ENCODE measurements around the gene EVA1C. TPM values are rescaled to one million over a fixed set of nuclear protein-coding genes. Genes with fewer than 3 reads are reported as not detected.
A peak's percentile ranks its signal among the peaks of the same experiment; 100 is the strongest.
"Not testable (repeated sequence)": the region's sequence is repeated elsewhere in the genome, so short reads cannot be mapped to it uniquely, and the experiment has no call there.

EVA1C gene
- total RNA-seq, 1 experiment from 2014 or later, result 22.2 TPM

DNA sequence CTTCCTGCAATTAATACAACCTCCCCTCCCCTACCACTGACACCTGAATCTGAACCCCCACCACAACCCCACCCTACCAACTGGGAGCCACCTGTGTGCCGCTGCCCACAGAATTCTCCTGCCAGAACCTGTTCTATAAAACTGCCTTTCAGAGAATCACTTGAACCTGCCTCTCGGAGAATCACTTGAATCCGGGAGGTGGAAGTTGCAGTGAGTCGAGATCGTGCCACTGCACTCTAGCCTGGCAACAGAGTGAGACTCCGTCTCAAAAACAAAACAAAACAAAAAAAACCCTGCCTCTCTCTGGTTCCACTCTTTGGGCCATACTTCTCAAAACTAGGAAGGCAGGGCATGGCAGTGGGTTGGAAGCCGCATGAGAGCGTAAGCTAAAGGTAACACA is 25.4 kb upstream of the EVA1C start:
- Mint-ChIP-seq H3K9me3 (ENCODE audit: unreplicated experiment) (no peaks in the 10 kb centered on the region), H3K4me3 (ENCODE audit: unreplicated experiment) (no peak overlapping the region), H3K36me3 (ENCODE audit: insufficient read depth, unreplicated experiment) (peaks cover 65% of the 10 kb centered on the region), H3K27me3 (ENCODE audit: insufficient read depth, unreplicated experiment) (no peaks in the 10 kb centered on the region), H3K27ac (ENCODE audit: low read depth, unreplicated experiment) (peak overlapping the region; percentile 74), H3K4me1 (ENCODE audit: insufficient read depth, unreplicated experiment) (peaks cover 58% of the 10 kb centered on the region)
- TF ChIP-seq, protein P1, sequence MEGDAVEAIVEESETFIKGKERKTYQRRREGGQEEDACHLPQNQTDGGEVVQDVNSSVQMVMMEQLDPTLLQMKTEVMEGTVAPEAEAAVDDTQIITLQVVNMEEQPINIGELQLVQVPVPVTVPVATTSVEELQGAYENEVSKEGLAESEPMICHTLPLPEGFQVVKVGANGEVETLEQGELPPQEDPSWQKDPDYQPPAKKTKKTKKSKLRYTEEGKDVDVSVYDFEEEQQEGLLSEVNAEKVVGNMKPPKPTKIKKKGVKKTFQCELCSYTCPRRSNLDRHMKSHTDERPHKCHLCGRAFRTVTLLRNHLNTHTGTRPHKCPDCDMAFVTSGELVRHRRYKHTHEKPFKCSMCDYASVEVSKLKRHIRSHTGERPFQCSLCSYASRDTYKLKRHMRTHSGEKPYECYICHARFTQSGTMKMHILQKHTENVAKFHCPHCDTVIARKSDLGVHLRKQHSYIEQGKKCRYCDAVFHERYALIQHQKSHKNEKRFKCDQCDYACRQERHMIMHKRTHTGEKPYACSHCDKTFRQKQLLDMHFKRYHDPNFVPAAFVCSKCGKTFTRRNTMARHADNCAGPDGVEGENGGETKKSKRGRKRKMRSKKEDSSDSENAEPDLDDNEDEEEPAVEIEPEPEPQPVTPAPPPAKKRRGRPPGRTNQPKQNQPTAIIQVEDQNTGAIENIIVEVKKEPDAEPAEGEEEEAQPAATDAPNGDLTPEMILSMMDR (IDR thresholded peaks at IDR 0.05; ENCODE audit: unreplicated experiment), result no peak
- ChIA-PET POLR2A (interaction anchor here (1.4 to 2.4 kb wide), 3 partner anchors 15 to 26 kb away, joined by 6 to 23 read pairs (median 8); partner anchors contain the start of gene EVA1C), CTCF (interaction anchor here (0.6 to 1.3 kb wide), 2 partner anchors 55 to 214 kb away, joined by 4 read pairs; no protein-coding TSS in a partner anchor)
- BruUV-seq (replicated peaks), result no TSS peak
- intact Hi-C loops (cut with micrococcal nuclease), result no loop called here
- no peak for DNase-seq (ENCODE audit: unreplicated experiment)

DNA sequence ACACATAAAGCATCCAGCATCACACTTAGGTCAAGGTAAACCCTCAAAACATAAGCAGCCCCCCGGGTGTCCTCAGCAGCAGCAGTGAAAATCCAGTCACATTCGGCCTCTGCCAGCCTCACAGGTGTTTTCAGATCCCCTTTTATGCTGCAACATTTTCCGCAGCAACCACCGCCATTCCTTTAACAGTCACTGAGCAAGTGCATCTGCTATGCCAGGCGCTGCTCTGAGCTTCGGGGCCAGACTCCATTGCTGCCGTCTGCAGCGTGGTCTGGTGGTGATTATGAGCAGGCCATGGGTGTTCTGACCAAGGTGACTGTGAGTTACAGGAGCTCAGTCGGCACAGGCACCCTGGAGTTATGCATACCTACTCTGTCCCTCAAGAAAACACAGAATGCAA is 24.2 kb upstream of the EVA1C start:
- no TSS peak for BruUV-seq (replicated peaks)
- Mint-ChIP-seq H3K9me3 (ENCODE audit: unreplicated experiment) (no peaks in the 10 kb centered on the region), H3K27ac (ENCODE audit: low read depth, unreplicated experiment) (peak overlapping the region; percentile 74), H3K4me3 (ENCODE audit: unreplicated experiment) (no peak overlapping the region), H3K36me3 (ENCODE audit: insufficient read depth, unreplicated experiment) (peaks cover 54% of the 10 kb centered on the region), H3K4me1 (ENCODE audit: insufficient read depth, unreplicated experiment) (peaks cover 58% of the 10 kb centered on the region), H3K27me3 (ENCODE audit: insufficient read depth, unreplicated experiment) (no peaks in the 10 kb centered on the region)
- POLR2A ChIA-PET, result interaction anchor here (0.8 kb wide), 1 partner anchor 17 kb away, joined by 3 read pairs; no protein-coding TSS in a partner anchor
- CTCF ChIA-PET, result interaction anchor here (1.3 kb wide), 1 partner anchor 213 kb away, joined by 4 read pairs; no protein-coding TSS in a partner anchor
- intact Hi-C loops (cut with micrococcal nuclease), result no loop called here
- TF ChIP-seq, protein P1 (IDR thresholded peaks at IDR 0.05; ENCODE audit: unreplicated experiment), result no peak
- DNase-seq (ENCODE audit: unreplicated experiment), result no peak

DNA sequence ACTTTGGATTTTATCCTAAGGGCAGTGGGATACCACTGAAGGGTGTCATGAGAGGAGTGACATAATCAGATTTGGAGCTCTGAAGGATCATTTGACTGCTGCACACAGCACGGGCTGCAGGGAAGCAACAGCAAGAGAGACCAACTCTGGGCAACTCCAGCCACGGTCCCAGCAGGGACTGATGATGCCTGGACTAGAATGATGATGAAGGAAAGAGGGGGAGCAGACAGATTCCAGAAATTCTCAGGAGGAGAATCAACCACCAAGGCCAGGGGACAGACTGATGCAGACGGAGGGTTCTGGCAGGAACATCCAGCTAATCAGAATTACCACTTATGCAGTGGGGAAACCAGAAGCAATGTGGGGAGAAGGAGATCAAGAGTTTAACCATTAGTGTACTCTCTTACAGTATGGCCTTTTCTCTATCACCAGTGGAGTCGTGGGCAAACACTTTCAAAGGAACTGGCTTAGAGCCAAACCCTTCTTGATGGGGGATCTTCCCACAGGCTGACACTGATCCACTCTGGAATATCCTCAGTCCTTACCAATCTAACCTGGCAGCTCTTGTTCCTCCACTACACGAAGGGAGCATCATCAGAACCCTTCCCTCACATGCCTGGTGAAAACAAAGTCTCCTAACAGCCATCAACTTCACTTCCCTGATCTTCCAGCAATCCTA is 23.0 kb upstream of the EVA1C start:
- CTCF ChIA-PET, result interaction anchor here (1.3 kb wide), 1 partner anchor 212 kb away, joined by 3 read pairs; no protein-coding TSS in a partner anchor
- Mint-ChIP-seq H3K4me1 (ENCODE audit: insufficient read depth, unreplicated experiment) (peaks cover 58% of the 10 kb centered on the region), H3K9me3 (ENCODE audit: unreplicated experiment) (no peaks in the 10 kb centered on the region), H3K4me3 (ENCODE audit: unreplicated experiment) (peak overlapping the region; percentile 6), H3K36me3 (ENCODE audit: insufficient read depth, unreplicated experiment) (peaks cover 42% of the 10 kb centered on the region), H3K27me3 (ENCODE audit: insufficient read depth, unreplicated experiment) (no peaks in the 10 kb centered on the region), H3K27ac (ENCODE audit: low read depth, unreplicated experiment) (peak overlapping the region; percentile 0)
- TF ChIP-seq, protein P1 (IDR thresholded peaks at IDR 0.05; ENCODE audit: unreplicated experiment), result no peak
- DNase-seq (ENCODE audit: unreplicated experiment), result no peak
- no TSS peak for BruUV-seq (replicated peaks)
- intact Hi-C loops (cut with micrococcal nuclease), result no loop called here
- POLR2A ChIA-PET, result interaction anchor here (0.7 kb wide), 1 partner anchor 17 kb away, joined by 3 read pairs; no protein-coding TSS in a partner anchor

DNA sequence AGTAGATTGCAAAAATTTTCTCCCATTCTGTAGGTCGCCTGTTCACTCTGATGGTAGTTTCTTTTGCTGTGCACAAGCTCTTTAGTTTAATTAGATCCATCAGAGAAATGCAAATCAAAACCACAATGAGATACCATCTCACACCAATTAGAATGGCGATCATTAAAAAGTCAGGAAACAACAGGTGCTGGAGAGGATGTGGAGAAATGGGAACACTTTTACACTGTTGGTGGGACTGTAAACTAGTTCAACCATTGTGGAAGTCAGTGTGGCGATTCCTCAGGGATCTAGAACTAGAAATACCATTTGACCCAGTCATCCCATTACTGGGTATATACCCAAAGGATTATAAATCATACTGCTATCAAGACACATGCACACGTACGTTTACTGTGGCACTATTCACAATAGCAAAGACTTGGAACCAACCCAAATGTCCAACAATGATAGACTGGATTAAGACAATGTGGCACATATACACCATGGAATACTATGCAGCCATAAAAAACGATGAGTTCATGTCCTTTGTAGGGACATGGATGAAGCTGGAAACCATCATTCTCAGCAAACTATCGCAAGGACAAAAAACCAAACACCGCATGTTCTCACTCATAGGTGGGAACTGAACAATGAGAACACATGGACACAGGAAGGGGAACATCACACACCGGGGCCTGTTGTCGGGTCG is 21.8 kb upstream of the EVA1C start:
- DNase-seq (ENCODE audit: unreplicated experiment); intact Hi-C loops (cut with micrococcal nuclease); BruUV-seq (replicated peaks); H3K27me3 Mint-ChIP-seq (ENCODE audit: insufficient read depth, unreplicated experiment); H3K9me3 Mint-ChIP-seq (ENCODE audit: unreplicated experiment): not testable (repeated sequence)
- CTCF ChIA-PET, result interaction anchor here (0.5 to 1.6 kb wide), 3 partner anchors 12 to 832 kb away, joined by 3 to 4 read pairs (median 3); no protein-coding TSS in a partner anchor
- peak overlapping the region; percentile 81 for H3K4me3 Mint-ChIP-seq (ENCODE audit: unreplicated experiment)
- H3K4me1 Mint-ChIP-seq (ENCODE audit: insufficient read depth, unreplicated experiment), result peaks cover 53% of the 10 kb centered on the region
- POLR2A ChIA-PET, result interaction anchor here (8.3 kb wide), 1 partner anchor 21 kb away, joined by 97 read pairs; the partner anchor contains the start of gene EVA1C
- H3K27ac Mint-ChIP-seq (ENCODE audit: low read depth, unreplicated experiment), result peak overlapping the region; percentile 0
- peaks cover 30% of the 10 kb centered on the region for H3K36me3 Mint-ChIP-seq (ENCODE audit: insufficient read depth, unreplicated experiment)
